Measurements from ENCODE around the gene VAV1. TPM values are rescaled to one million over a fixed set of nuclear protein-coding genes. Genes with fewer than 3 reads are reported as not detected.
"Not testable (repeated sequence)": the region's sequence is repeated elsewhere in the genome, so short reads cannot be mapped to it uniquely, and the experiment has no call there.

VAV1 gene
- total and polyA plus RNA-seq, 9 donors = 0.71 to 5.0 (median 2.0) TPM

DNA sequence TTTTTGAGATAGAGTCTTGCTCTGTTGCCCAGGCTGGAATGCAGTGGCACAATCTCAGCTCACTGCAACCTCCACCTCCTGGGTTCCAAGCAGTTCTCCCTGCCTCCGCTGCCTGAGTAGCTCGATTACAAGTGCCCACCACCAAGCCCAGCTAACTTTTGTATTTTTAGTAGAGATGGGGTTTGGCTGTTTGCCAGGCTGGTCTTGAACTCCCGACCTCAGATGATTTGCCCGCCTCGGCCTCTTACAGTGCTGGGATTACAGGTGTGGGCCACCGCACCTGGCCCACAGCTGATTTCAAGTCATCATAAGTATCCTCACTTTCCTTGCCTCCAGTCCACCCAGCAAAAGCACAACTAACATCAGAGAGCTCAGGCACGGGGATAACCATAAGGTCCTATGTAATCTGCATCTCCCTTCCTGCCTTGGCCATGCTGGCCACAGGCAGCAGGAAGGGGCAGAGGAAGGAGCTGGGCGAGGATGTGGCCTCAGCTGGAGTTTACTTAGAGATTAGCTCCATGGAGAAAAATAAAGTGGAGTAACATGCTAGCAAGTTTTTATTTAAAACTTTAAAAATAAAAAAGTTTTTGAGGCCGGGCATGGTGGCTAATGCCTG is 91.9 kb downstream of the VAV1 start:
- H3K4me1 ChIP-seq (ENCODE audit: insufficient read depth) = no peaks in the 10 kb centered on the region
- intact Hi-C loops (cut with DNase I) = loop anchor here in 3 of 4 donors (5.0 to 10.0 kb wide), 3 partner anchors 230 to 350 kb away; no protein-coding TSS in a partner anchor
- no peaks in the 10 kb centered on the region for H3K36me3 ChIP-seq
- no peak for DNase-seq
- no peaks in the 10 kb centered on the region for H3K9me3 ChIP-seq
- no peaks in the 10 kb centered on the region for H3K27me3 ChIP-seq
- WGBS, 3 donors = 62 to 66% (median 64%) methylated on average over 9 of the region's 9 CpGs
- no peak overlapping the region for H3K4me3 ChIP-seq
- TF ChIP-seq POLR2A (IDR thresholded peaks at IDR 0.05) = no peak
- H3K27ac ChIP-seq = no peak overlapping the region

DNA sequence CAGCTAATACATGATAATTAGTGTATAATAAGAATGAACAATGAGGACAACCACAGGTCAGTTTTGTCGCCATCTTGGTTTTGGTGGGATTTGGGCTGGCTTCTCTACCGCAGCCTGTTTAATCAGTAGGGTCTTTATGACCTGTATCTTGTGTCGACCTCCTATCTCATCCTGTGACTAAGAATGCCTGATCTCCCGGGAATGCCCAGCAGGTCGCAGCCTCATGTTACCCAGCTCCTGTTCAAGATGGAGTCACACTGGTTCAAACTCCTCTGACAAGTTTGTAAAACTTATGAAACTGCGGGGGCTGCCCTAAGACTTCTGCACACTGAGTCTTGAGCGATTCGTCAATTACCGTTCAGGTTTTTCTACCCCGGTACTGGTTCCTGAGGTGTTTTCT is 93.3 kb downstream of the VAV1 start:
- Histone ChIP-seq H3K4me1 (ENCODE audit: insufficient read depth) (no peaks in the 10 kb centered on the region), H3K9me3 (no peaks in the 10 kb centered on the region), H3K36me3 (no peaks in the 10 kb centered on the region), H3K27ac (no peak overlapping the region), H3K27me3 (no peaks in the 10 kb centered on the region), H3K4me3 (no peak overlapping the region)
- no peak for DNase-seq
- intact Hi-C loops (cut with DNase I) = loop anchor here in 2 of 4 donors (10.0 kb wide), 2 partner anchors 231 to 351 kb away; no protein-coding TSS in a partner anchor
- WGBS, 3 donors = 66 to 72% (median 72%) methylated on average over 10 of the region's 10 CpGs
- TF ChIP-seq EP300 (IDR thresholded peaks at IDR 0.05) = no peak
- TF ChIP-seq, protein P1, sequence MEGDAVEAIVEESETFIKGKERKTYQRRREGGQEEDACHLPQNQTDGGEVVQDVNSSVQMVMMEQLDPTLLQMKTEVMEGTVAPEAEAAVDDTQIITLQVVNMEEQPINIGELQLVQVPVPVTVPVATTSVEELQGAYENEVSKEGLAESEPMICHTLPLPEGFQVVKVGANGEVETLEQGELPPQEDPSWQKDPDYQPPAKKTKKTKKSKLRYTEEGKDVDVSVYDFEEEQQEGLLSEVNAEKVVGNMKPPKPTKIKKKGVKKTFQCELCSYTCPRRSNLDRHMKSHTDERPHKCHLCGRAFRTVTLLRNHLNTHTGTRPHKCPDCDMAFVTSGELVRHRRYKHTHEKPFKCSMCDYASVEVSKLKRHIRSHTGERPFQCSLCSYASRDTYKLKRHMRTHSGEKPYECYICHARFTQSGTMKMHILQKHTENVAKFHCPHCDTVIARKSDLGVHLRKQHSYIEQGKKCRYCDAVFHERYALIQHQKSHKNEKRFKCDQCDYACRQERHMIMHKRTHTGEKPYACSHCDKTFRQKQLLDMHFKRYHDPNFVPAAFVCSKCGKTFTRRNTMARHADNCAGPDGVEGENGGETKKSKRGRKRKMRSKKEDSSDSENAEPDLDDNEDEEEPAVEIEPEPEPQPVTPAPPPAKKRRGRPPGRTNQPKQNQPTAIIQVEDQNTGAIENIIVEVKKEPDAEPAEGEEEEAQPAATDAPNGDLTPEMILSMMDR (IDR thresholded peaks at IDR 0.05) = no peak
- no peak for TF ChIP-seq POLR2A (IDR thresholded peaks at IDR 0.05)

DNA sequence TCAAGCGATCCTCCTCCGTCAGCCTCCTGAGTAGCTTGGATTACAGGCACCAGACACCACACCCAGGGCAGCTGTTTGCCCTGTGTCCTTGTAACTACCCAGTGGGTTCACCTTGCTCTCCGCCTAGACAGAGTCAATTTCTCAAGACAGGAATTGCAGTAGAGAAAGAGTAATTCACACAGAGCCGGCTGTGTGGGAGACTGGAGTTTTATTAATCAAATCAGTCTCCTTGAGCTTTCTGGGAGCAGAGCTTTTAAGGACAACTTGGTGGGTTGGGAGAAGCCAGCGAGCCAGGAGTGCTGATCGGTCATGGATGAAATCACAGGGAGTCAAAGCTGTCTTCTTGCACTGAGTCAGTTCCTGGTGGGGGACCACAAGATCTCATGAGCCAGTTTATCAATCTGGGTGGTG is 94.2 kb downstream of the VAV1 start:
- Histone ChIP-seq H3K36me3 (no peaks in the 10 kb centered on the region), H3K4me3 (no peak overlapping the region), H3K27ac (no peak overlapping the region), H3K4me1 (ENCODE audit: insufficient read depth) (no peaks in the 10 kb centered on the region), H3K9me3 (no peaks in the 10 kb centered on the region), H3K27me3 (no peaks in the 10 kb centered on the region)
- DNase-seq = no peak
- 38 to 42% (median 39%) methylated on average over 6 of the region's 6 CpGs for WGBS, 3 donors
- intact Hi-C loops (cut with DNase I) = loop anchor here in 2 of 4 donors (10.0 kb wide), 2 partner anchors 232 to 352 kb away; no protein-coding TSS in a partner anchor
- TF ChIP-seq POLR2A (IDR thresholded peaks at IDR 0.05) (no peak), EP300 (IDR thresholded peaks at IDR 0.05) (no peak)
- TF ChIP-seq, protein P1 (IDR thresholded peaks at IDR 0.05) = no peak

DNA sequence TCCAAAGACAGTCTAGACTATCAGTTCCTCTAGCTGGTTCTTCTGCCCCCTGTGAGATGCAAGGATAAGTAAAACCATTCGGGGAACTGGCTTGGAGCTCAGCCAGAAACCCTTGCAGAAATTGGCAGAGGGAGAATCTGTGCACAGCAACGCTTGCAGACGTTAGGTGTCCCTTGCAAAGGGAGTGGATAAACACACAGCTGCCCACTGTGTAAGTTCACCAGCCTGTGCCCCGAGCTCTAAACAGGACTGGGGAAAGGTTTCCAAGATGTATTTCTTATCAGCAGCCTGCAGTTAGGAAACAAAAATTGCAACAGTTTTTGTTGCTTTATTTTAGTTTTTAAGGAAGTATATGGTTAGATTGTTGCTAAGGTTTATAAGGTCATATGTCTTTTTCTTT is 95.8 kb downstream of the VAV1 start:
- no peak for DNase-seq
- Histone ChIP-seq H3K4me3 (no peak overlapping the region), H3K9me3 (no peaks in the 10 kb centered on the region), H3K27ac (no peak overlapping the region), H3K4me1 (ENCODE audit: insufficient read depth) (no peaks in the 10 kb centered on the region), H3K27me3 (no peaks in the 10 kb centered on the region), H3K36me3 (no peaks in the 10 kb centered on the region)
- 2% methylated on average over 4 of the region's 4 CpGs for WGBS, 3 donors
- TF ChIP-seq EP300 (IDR thresholded peaks at IDR 0.05) = no peak
- TF ChIP-seq, protein P1 (IDR thresholded peaks at IDR 0.05) = no peak
- no peak for TF ChIP-seq POLR2A (IDR thresholded peaks at IDR 0.05)
- intact Hi-C loops (cut with DNase I) = loop anchor here in 2 of 4 donors (10.0 kb wide), 2 partner anchors 234 to 354 kb away; no protein-coding TSS in a partner anchor

GRCh38 chr19:6869151-6869882 is 96.8 kb downstream of the VAV1 start:
- H3K9me3 ChIP-seq; H3K27me3 ChIP-seq; H3K27ac ChIP-seq; H3K4me3 ChIP-seq; H3K36me3 ChIP-seq; DNase-seq; H3K4me1 ChIP-seq (ENCODE audit: insufficient read depth): not testable (repeated sequence)
- intact Hi-C loops (cut with DNase I) = loop anchor here in 2 of 4 donors (10.0 kb wide), 2 partner anchors 235 to 355 kb away; no protein-coding TSS in a partner anchor
- WGBS, 3 donors = 79 to 84% (median 82%) methylated on average over 22 of the region's 22 CpGs

Measured in ovary (tissue), 9 donors.